ENCODE results near the gene ANKS4B. TPM values are rescaled to one million over a fixed set of nuclear protein-coding genes. Genes with fewer than 3 reads are reported as not detected.

ANKS4B gene
- total RNA-seq, 1 experiment from 2014 or later: not detected

GRCh38 chr16:21300309-21301167, 67.0 kb downstream of the ANKS4B start:
- DNase-seq (ENCODE audit: low read depth): peak; percentile 97

DNA sequence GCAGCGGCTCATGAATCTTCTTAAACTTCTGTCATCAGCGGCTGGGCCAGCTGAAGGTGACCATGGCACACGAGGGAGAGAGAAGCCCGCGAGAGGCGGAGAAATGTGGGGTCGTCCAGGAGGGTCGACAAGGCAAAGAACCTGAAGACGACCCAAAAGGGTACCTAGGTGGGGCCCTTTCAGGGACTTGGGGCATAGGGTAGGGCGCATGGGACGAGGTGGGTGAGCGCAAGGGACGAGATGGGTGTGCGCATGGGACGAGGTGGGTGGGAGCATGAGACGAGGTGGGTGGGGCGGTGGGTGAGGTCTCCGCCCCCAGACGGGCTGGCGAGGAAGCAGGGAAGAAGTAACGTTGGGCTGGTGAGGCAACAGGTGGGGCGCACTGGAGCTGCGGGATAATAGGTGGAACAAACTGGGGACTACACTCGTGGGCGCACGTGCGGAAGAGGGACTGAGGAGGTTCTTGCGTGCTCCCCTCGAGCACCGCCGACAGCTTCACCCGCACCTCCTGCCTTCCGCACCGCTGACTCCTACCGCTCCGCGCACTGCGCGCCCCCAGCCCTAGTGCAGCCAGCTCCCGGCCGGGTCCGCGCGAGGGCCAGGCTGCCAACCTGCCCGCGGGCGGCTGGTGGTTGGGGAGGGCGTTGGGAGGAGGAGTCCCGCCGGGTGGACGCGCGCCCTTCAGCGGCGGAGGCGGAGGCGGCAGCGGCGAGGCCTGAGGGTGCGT, 67.8 kb downstream of the ANKS4B start:
- DNase-seq (ENCODE audit: low read depth): peak; percentile 88

DNA sequence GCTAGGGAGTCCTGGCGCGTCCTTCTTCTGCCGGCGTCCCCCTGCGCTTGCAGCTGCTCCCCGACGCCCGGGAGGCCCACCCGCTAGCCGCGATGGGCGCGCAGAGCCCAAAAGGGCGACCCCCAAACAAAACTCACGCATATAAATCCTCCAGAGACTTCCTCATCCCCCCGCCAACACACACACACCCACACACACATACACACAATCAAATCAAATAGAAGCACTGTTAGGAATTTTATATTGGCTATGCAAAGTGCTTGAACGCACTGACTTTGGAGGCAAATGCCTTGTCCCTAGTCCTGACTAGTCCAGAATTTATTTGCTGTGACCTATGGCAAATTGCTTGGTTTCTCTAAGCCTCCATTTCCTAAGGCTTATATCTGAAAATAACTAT, 68.4 kb downstream of the ANKS4B start:
- DNase-seq (ENCODE audit: low read depth): no peak

GRCh38 chr16:21302454-21302853, 69.0 kb downstream of the ANKS4B start:
- DNase-seq (ENCODE audit: low read depth): no peak

GRCh38 chr16:21302898-21303528, 69.5 kb downstream of the ANKS4B start:
- DNase-seq (ENCODE audit: low read depth): peak; percentile 56

Other genes starting within 250 kb of the ANKS4B start
- 0.06 TPM in 1 of 2 replicates, not detected in the other for gene DNAH3, start 82.9 kb upstream of the ANKS4B start, total RNA-seq (2014; rRNA removed; shearing (Covaris generic))
- 9.3 and 18.1 TPM in 2 replicates for gene LDAF1, start 75.0 kb upstream of the ANKS4B start, total RNA-seq (2014; rRNA removed; shearing (Covaris generic))
- gene ZP2, start 22.1 kb upstream of the ANKS4B start, total RNA-seq (2014; rRNA removed; shearing (Covaris generic)): not detected in 2 replicates
- gene CRYM, start 44.6 kb downstream of the ANKS4B start, total RNA-seq (2014; rRNA removed; shearing (Covaris generic)): not detected in 2 replicates

Data from Daoy (cell line).